ENCODE results near the gene SLAIN2. TPM values are rescaled to one million over a fixed set of nuclear protein-coding genes. Genes with fewer than 3 reads are reported as not detected.
A peak's percentile ranks its signal among the peaks of the same experiment; 100 is the strongest.

The SLAIN2 gene
- total and polyA plus RNA-seq, 11 donors: 26.0 to 178 (median 124) TPM

GRCh38 chr4:48462363-48462762 is 121.0 kb downstream of the SLAIN2 start:
- DNase-seq (no peak), ATAC-seq (no peak)
- peaks cover 0 to 7% (median 0%) of the 10 kb centered on the region in 12 donors for H3K9me3 ChIP-seq
- WGBS, 4 donors: 50 to 68% (median 58%) methylated on average over 5 of the region's 5 CpGs
- no peak overlapping the region for H3K27ac ChIP-seq
- no peaks in the 10 kb centered on the region for H3K4me1 ChIP-seq
- H3K27me3 ChIP-seq: no peaks in the 10 kb centered on the region
- H3K4me3 ChIP-seq: no peak overlapping the region
- no peaks in the 10 kb centered on the region for H3K36me3 ChIP-seq
- intact Hi-C loops (cut with DNase I): no loop called here
- TF ChIP-seq POLR2A (IDR thresholded peaks at IDR 0.05) (no peak), CTCF (IDR thresholded peaks at IDR 0.05) (no peak)

- no peaks in the 10 kb centered on the region for H3K36me3 ChIP-seq
- H3K4me1 ChIP-seq: no peaks in the 10 kb centered on the region
- no peaks in the 10 kb centered on the region for H3K27me3 ChIP-seq
- DNase-seq: peak in 1 of 5 donors; percentile 26
- no peak overlapping the region for H3K4me3 ChIP-seq
- H3K27ac ChIP-seq: no peak overlapping the region
- TF ChIP-seq CTCF (IDR thresholded peaks at IDR 0.05) (no peak), POLR2A (IDR thresholded peaks at IDR 0.05) (no peak)
- H3K9me3 ChIP-seq: peaks cover 0 to 7% (median 0%) of the 10 kb centered on the region in 12 donors
- intact Hi-C loops (cut with DNase I): no loop called here
- WGBS, 4 donors: 51 to 64% (median 56%) methylated on average over 2 of the region's 2 CpGs
- no peak for ATAC-seq
These were observed 126.1 kb downstream of the SLAIN2 start for GRCh38 chr4:48467442-48467841.

DNA sequence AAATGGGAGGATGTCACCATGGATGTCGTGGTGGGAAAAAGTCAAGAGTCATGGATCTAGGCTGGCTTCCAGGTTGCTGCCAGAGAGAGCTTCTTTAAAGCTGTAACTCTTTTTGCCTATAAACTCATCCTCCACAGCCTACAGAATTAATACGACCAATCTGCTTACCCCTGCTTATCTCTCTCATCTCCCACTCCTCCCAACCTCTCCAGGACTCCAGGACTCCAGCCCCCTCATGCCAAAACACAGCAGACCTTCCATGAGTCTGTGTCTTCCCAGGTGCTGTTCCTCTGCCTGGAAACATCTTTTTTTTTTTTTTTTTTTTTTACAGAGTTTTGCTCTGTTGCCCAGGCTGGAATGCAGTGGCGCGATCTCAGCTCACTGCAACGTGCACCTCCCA is 126.6 kb downstream of the SLAIN2 start:
- TF ChIP-seq CTCF (IDR thresholded peaks at IDR 0.05) (no peak), POLR2A (IDR thresholded peaks at IDR 0.05) (no peak)
- H3K9me3 ChIP-seq: peaks cover 0 to 7% (median 0%) of the 10 kb centered on the region in 12 donors
- no peak overlapping the region for H3K4me3 ChIP-seq
- WGBS, 4 donors: 61 to 74% (median 70%) methylated on average over 4 to 5 of the region's 5 CpGs
- no peaks in the 10 kb centered on the region for H3K36me3 ChIP-seq
- H3K4me1 ChIP-seq: no peaks in the 10 kb centered on the region
- DNase-seq (no peak), ATAC-seq (no peak)
- intact Hi-C loops (cut with DNase I): no loop called here
- no peak overlapping the region for H3K27ac ChIP-seq
- no peaks in the 10 kb centered on the region for H3K27me3 ChIP-seq

DNA sequence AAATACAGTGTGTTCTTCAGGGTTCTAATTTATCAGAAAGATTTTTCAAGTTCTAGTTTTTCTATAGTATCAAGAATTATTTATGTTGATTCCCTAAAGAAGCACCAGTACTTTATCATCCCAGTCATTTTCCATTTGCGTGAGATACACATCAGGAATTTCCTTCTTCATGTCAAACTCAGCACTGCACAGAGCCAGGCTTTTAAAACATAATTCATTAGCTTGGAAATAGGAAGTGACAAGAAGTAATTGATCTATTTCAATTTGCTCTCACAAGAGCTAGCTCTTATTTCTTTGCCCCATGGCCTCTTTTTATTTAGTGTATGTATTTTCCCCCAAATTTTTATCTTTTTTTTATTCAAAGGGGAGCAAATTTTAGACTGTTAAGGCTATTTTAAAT is 128.8 kb downstream of the SLAIN2 start:
- no peaks in the 10 kb centered on the region for H3K36me3 ChIP-seq
- H3K27me3 ChIP-seq: no peaks in the 10 kb centered on the region
- intact Hi-C loops (cut with DNase I): no loop called here
- TF ChIP-seq CTCF (IDR thresholded peaks at IDR 0.05) (no peak), POLR2A (IDR thresholded peaks at IDR 0.05) (no peak)
- ATAC-seq: no peak
- no peaks in the 10 kb centered on the region for H3K9me3 ChIP-seq
- WGBS, 4 donors: 65 to 89% (median 78%) methylated on average over 1 of the region's 1 CpG
- no peaks in the 10 kb centered on the region for H3K4me1 ChIP-seq
- H3K27ac ChIP-seq: no peak overlapping the region
- no peak for DNase-seq
- no peak overlapping the region for H3K4me3 ChIP-seq

Measured in heart left ventricle (tissue), 16 donors.